Superior temporal gyrus (tissue), 1 donor: ENCODE data around the gene RHEX.
"Not testable (repeated sequence)": the region's sequence is repeated elsewhere in the genome, so short reads cannot be mapped to it uniquely, and the experiment has no call there.

Experiments used
- DNase-seq: peaks from one replicate; pipeline ENCODE4 v3.0.0-alpha.2; 2016; ENCODE audit errors: extremely low spot score

RHEX gene

DNA sequence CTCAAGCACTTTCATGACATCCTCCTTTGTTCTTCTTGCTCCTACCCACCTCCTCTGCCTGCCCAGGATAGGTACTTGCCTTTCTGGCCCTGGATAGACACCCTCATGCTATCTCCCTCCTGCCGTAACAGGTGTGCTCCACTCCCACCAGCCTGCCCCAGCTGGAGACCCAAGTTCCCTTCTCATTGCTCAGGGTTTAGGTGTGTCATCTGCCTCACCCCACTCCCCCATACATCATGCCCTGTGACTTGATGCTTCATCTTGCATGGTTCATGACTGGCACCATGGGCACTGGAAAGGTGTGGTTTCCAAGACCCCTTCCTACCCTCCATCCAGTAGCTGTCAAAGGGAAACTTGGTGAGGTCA is 5.9 kb downstream of the RHEX start:
- no peak for DNase-seq

DNA sequence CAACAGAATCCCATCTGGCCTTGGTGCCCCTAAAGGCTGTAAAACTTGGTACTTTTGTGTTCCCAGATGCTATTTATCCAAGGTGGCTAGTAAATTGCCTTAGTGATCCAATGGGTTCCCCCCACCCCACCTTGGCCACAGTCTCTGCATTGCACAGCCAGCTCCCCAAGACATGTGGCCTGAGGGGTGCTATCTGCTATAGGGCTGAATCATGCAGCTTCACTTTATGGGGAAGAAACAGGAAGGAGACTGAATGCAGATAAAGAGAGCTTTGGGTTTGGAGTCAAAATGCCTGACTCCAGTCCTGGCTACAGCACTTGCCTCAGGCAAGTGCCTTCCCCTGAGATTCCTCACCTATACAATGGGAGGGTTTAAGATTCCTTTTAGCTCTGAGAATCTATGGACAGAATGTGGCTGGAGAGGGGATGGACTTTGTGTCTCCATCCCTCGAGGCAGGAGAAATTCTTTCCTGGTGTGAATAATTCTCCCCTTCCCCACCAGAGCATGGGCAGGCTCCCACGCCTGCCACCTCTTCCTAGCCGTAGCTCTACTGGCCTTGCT is 6.5 kb downstream of the RHEX start:
- no peak for DNase-seq

DNA sequence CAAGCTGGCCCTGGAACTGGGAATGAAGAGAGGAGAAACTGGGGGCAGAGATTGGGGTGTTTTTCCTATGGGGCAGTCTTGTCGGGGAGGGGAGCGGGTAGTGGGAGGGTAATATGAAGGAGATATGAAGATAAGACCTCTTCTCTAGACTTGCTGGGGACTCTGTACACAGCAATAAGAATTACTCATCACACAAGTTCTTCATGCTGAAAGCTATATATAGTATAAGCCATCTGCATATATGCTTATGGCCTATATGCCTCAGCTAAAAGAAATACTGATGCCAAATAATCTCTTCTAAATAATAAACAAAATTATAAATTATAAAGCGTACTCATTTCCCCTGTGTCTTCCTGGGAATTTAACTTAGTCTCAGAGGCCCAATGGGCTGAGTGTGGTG is 7.9 kb downstream of the RHEX start:
- DNase-seq, result no peak

DNA sequence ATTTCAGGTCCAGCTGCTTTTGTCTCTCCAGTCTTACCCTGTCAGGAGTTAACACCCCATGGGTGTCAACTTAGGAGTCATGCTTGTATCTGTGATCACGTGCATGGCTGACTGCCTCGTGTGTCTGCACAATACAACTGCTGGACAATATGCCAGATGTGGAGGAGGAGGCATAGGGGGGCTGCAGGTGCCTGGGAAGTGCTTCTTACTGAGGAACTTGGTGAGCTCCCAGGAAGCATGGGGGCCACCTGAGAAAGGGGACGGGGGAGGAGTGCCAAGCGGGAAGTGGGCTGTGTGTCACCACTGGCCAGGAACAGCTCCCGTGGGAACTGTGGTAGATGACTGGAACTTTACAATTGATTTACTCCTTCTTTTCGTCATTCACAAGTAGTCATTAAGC is 9.5 kb downstream of the RHEX start:
- DNase-seq, result no peak

DNA sequence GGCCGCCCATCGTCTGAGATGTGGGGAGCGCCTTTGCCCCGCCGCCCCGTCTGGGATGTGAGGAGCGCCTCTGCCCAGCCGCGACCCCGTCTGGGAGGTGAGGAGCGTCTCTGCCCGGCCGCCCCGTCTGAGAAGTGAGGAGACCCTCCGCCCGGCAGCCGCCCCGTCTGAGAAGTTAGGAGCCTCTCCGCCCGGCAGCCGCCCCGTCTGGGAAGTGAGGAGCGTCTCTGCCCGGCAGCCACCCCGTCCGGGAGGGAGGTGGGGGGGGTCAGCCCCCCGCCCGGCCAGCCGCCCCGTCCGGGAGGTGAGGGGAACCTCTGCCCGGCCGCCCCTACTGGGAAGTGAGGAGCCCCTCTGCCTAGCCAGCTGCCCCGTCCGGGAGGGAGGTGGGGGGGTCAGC is 11.0 kb downstream of the RHEX start:
- not testable (repeated sequence) for DNase-seq

DNA sequence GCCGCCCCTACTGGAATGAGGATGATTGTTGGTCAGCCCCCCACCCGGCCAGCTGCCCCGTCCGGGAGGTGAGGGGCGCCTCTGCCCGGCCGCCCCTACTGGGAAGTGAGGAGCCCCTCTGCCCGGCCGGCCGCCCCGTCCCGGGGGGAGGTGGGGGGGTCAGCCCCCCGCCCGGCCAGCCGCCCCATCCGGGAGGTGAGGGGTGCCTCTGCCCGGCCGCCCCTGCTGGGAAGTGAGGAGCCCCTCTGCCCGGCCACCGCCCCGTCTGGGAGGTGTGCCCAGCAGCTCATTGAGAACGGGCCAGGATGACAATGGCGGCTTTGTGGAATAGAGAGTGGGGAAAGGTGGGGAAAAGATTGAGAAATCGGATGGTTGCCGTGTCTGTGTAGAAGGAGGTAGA is 11.5 kb downstream of the RHEX start:
- not testable (repeated sequence) for DNase-seq

DNA sequence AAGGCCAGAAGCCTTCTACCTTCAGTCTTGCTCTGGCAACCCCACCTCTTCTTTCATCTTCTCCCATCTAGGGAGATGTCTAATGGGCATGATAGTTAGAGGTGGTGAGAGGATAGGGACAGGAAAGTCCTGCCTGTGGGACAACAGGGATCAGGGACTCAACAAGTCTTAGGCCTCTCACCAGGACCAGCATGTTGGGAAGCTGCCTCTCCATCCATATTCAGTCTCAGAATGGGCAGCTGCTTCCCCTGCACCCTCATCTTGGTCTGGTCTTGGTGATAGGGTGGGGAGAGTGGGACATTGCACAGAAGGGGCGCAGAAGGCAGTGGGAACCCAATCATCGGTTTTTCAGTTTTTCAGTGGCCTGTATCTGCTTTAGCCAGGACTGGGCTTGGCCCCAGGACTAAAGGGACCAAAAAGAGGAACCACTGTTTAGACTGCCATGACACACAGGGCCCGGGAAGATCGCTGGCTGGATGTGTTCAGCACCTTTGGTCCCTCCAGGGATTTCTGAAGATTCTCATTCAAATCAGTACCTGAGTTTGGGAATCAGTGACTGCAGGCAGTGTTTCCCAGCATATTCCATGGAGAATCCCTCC is 12.7 kb downstream of the RHEX start:
- DNase-seq, result no peak

DNA sequence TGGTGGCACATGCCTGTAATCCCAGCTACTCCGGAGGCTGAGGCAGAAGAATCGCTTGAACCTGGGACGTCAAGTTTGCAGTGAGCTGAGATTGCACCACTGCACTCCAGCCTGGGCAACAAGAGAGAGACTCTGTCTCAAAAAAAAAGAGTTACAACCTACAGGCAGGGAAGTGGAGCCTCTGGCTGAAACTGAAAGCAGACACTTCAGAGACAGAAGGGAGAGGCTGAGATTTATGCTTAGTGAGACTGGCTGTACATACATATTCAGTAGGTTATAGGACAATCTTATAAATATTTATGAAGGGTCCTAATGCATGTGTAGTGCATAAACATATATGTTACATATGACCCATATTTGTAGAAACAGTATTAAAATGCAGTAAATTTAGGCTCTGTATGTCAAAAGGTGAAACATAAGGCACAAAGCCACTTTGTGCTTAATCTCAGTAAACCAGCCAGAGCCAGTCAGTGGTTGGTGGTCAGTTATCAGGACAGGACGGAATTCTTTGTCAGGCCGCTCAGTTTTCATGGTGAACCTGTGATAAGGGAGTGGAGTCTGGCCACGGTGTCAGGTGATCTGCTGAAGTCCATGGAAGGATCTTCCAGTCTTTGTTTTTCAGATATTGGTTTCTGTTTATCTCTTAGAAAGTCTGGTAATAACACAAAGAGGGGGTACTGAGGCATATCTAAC is 13.7 kb downstream of the RHEX start:
- no peak for DNase-seq

DNA sequence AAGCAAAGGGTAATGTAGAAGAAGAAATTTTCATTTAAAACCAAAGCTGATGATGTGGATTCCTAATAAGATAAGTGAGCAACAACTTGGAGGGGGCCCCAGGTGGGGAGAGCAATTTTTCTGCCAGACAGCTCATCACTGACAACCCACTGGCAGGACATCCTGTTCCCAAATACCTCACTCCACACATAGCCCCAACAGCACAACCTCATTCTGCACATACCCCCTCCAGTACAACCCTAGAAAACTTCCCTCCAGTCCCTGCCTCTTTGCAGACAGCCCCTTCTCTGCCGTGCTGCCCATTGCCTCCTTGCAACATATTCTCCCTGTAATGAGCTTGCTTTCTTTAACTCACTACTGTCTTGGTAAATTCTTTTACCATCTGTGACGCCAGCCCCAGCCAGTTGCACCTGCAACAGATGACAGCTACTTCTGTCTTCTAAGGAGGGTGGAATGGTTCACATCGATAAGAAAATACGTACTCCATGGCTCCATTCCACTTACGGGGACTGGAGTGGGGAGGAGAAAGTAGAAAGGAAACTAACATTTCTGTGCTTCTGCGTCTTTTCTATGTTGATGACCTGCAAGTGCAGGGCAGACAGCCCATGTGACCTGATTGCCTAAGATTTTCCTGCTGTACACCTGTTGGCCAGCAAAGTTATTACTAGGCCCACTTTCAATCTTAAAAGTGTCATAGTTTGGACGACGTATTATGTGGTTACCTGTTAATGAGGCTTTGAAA is 14.7 kb downstream of the RHEX start:
- no peak for DNase-seq

DNA sequence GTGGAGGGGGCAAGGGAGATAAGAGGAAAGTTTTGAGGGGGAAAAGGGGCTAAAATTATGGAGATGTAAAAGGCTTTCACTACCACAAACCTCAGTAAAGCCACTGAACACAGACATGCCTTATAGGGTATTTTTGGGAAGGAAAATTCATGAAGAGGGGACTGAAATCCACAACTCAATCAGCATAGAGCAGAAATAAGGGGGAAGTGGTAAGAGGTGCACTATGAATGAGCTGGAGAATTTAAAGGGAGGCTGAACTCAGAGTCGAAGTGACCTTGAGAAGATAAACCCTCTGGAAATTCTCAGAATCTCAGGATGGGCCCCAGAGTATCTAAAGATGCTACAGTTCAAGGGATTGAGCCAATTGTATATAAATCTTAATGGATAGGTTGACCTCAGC is 15.3 kb downstream of the RHEX start:
- DNase-seq, result no peak

DNA sequence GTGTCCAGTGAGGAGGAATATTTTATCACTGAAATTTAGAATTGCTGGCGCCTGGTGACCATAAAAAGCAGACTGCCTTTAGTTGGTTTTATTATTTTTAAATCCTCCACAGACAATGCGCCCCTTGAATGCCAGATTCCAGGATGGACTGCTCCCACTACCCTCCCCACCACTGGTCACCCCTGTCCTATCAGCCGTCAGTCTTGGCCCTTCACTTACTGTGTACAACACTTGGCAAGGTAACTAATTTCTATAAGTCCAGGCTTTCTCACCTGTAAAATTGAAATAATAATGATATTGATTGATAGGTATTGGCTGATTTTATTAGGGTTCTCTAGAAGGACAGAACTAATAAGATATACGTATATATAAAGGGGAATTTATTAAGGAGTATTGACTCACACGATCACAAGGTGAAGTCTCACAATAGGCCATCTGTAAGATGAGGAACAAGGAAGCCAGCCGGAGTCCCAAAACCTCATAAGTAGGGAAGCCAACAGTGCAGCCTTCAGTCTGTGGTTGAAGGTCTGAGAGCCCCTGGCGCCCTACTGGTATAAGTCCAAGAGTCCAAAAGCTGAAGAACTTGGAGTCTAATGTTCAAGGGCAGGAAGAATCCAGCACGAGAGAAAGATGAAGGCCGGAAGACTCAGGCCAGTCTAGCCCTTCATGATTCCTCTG is 17.8 kb downstream of the RHEX start:
- DNase-seq, result no peak

DNA sequence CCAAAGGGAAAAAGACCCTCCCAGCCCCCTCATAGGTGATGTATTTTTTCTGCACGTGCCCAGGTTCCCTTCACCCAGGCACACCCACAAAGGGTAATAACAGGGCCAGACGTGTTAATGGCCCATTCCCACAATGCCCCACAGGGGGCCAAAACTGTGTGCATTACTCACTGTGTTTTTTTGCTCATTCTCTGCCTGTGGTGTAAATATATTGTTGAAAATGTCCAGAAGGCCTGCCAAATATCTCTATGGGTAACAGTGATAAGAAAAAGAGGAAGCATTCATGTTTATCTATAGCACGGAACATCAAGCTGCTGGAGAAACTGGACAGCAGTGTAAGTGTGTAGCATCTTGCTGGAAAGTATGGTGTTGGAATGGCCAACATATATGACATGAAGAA is 21.9 kb downstream of the RHEX start:
- no peak for DNase-seq

DNA sequence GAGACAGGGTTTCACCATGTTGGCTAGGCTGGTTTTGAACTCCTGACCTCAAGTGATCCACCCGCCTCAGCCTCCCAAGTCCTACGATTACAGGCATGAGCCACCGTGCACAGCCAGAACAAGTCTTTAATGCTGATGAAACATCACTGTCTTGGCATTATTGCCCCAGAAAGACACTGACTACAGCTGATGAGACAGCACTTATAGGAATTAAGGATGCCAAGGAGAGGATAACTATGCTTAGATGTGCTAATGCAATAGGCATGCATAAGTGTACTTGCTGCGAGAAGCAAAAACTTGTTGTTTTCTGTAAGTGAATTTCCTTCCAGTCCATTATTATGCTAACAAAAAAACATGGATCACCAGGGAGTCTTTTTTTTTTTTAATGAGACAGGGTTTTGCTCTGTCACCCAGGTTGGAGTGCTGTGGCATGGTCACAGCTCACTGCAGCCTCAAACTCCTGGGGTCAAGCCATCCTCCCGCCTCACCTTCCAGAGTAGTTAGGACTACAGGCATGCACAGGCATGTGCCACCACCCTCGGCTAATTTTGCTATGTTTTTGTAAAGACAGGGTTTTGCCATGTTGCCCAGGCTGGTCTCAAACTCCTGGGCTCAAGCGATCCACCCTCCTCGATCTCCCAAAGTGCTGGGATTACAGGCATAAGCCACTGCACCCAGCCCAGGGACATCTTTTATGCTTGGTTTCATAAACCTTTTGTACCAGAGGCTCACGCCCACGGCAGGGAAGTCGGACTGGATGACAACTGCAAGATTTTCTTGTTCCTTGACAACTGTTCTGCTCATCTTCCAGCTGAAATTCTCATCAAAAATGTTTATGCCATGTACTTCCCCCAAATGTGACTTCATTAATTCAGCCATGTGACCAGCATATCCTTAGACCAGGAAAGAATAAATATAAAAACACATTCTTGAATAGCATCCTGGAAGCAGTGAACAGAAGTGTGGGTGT is 23.1 kb downstream of the RHEX start:
- peak; percentile 44 for DNase-seq

DNA sequence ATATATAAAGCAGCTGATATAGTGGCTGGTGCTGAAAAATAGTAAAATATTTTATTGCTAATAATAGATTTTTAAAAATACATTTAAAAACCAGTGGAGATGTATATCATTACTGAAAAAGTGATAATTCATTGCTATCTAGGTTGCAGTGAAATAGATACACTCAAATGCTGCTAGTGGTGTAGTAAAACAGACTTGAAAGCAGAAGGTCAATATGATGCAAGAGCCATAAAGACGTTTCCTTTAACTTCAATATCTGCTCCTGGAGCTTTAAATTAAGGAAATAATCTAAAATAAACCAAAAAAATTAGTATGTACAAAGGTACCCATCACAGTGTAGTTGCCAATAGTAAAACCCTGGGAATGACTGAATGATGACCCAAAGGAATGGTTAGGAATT is 26.2 kb downstream of the RHEX start:
- no peak for DNase-seq

DNA sequence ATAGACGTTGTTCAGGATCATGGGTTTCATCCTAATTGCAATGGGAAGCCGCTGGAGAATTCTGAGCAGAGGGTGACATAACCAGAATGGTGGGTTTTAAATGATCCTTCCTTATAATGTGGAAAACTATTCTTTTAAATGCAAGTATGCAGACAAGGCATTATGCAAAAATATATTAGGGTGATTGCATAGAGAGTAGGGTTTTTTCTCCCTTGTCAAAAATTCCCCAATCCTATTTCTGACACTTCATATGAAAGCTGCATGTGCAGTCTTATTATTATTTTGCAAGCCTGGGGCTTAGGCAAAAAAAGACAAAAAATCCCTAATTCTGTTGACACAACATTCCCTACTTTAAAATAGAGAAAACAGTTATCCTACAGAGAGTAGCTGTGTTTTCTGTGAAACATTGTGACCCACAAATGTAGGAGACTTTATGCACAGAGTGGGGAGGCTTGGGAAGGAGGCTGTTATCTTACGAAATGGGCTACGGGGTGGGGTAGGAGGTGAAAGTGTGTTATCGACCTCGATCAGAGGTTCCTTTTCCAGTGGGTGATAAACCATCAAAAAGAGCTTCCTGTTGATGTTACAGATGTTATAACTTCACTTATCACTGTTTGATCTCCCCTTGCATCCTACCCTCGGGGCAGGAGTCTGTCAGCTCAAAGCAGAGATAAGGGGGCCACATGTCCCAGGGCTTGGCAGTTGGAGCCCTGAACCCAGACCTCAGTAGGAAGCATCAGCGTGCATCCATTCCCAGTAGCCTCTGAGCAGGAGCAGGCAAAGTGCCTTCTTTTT is 27.2 kb downstream of the RHEX start:
- no peak for DNase-seq

DNA sequence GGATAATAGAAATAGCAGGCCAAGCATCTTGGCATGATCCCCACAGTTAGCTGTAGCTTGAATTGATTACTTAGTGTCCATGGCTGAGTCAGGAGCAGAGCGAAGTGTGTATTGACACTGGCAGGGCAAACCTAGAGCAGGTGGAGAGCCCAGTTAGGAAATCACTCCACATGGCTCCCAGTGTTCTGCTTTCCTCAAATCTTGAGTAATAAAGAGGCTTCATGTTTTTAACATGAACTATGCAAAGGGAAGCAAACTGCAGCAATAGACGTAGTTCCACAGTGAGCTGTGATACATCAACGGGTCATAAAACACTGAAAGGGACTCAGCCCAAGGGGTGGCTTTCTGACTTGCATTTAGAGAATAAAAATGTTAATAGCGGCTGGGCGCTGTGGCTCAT is 28.9 kb downstream of the RHEX start:
- DNase-seq, result no peak

DNA sequence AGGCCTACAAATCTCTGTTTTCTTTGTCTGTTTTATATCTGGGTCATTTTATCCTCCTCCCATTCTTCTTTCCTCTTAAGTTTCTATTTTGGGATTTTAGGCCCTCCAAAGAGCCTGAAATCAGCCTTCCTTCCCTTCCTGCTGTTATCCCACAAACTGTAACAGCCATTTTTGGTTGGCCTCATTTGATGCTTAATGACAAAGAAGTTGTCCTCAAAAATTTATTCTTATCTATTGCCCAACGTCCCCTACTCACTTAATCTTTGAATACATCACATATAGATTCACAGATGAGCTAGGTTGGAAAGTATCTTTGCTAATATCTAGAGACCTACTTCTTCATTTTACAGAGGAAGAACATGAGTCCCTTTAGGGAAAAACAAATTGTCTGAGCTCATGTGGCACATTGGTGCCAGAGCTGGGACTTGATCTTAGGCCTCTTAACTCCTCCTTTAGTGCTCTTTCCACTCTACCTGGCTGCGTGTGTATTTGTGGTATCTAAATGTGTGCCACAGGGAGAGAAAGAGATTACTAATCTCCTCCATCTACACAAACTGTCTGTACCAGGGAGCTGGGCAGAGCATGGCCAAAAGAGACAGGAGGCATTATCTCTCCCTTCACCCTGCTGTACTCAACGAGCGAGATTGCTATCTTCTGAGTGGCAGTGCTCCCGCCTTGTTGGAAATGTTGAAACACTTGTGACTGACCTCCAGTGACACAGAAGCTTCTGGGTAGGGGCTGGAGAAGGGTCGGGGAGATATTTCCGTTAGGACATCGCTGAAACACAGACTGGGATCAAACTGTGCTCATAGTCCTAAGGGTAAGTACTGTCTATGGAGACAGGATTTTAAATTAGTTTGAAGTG is 30.1 kb downstream of the RHEX start:
- DNase-seq, result no peak

DNA sequence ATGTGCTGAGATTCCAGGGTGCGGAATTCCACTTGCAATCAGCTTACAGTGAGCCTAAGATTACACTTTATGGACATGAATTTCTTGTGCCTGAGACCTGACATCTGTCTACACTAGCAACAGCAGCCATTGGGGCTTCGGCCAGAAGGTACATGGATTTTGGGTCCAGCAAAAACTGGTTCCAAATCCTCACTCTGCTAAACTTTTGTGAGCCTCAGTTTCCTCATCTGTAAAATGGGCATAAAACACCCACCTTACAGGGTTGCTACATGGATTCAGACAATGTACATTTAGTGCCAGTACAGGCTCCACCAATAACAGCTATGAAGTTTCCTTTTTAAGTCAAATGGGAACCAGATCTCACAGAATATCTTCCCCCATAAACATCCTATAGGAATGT is 30.8 kb downstream of the RHEX start:
- no peak for DNase-seq

DNA sequence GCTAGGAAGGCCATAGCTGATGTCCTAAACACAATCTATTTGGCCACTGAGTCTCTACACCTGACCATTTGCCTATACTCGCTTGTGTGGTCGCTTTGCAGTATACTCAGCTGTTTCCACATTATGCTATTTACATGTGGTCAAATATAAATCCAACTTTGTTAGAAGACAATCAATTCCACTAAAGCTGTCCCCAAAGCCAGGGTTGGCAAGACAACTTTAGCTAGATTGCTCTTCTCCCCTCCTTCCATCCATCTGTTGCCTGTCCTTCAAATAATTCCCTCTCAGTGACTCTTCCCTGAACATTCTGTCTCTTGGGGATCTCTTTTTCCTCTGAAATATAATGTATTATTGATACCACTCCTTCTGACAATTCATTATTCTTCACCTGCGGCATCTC is 34.1 kb downstream of the RHEX start:
- no peak for DNase-seq
